Gastrocnemius medialis (tissue), 4 donors: ENCODE measurements around the gene ABHD12B. TPM values are rescaled to one million over a fixed set of nuclear protein-coding genes. Genes with fewer than 3 reads are reported as not detected.

Source experiments
- ATAC-seq, 2 donors: fragments of 150-250 bp; one replicate each; pipeline ENCODE4 v1.9.1; 2016
- DNase-seq, 2 donors: peaks; one replicate each; pipeline ENCODE4 v3.0.0-alpha.2; 2019
- H3K27ac ChIP-seq, 4 donors: fragments of 200-600 bp; sonication (generic); 1 replicate in 1 of 4; 2 replicates in 3 of 4; pipeline ENCODE4 v1.5.1; 2016 to 2018; ENCODE audit warnings: mild to moderate bottlenecking in 2 of 4, moderate library complexity in 1 of 4
- H3K27me3 ChIP-seq, 3 donors: fragments of 200-600 bp; sonication (generic) in 2 of 3; 1 replicate in 1 of 3; 2 replicates in 2 of 3; pipeline versions ENCODE4 v1.5.1 to v1.6.0; 2016 to 2019; ENCODE audit warnings: mild to moderate bottlenecking in 1 of 3, moderate library complexity in 1 of 3
- H3K36me3 ChIP-seq, 2 donors: fragments of 200-600 bp; sonication (generic) in 1 of 2; one replicate each; pipeline ENCODE4 v1.5.1; 2017 to 2018
- H3K4me1 ChIP-seq, 2 donors: fragments of 200-600 bp; sonication (generic) in 1 of 2; one replicate each; pipeline ENCODE4 v1.5.1; 2016 to 2017; ENCODE audit warnings: mild to moderate bottlenecking in 2 of 2
- H3K4me3 ChIP-seq, 4 donors: fragments of 200-600 bp; sonication (generic) in 3 of 4; 1 replicate in 1 of 4; 2 replicates in 3 of 4; pipeline ENCODE4 v1.5.1; 2016 to 2019; ENCODE audit warnings: mild to moderate bottlenecking in 2 of 4
- H3K9me3 ChIP-seq, 3 donors: fragments of 200-600 bp; sonication (generic) in 2 of 3; 1 replicate in 1 of 3; 2 replicates in 2 of 3; pipeline ENCODE4 v1.5.1; 2016 to 2019
- POLR2A ChIP-seq, 2 donors: fragments of 450-650 bp; IDR thresholded peaks; one replicate each; pipeline ENCODE4 v1.6.1; 2017; ENCODE audit warnings: antibody characterized with exemption in 2 of 2, mild to moderate bottlenecking in 2 of 2, moderate library complexity in 2 of 2
- in situ Hi-C, 4 donors: fragments of 200-750 bp; cut with MboI; loops; one replicate each; pipeline versions ENCODE4 v1.15.0 to v1.8.0; 2017; ENCODE audit warnings: low sequenced_read_pairs in 4 of 4
- intact Hi-C: fragments of 100-400 bp; cut with DNase I; formaldehyde crosslinking; loops from one replicate; pipeline ENCODE4 v1.15.1; 2023; ENCODE audit warnings: low total_unique reads
- total RNA-seq, 4 donors: library from RNA; depleted of rRNA; stranded (reverse); fragments of >200 nt; gene quantifications; one replicate each; pipeline versions ENCODE4 v1.1.0 to v1.2.3, GENCODE V29; 2016
- TF ChIP-seq, protein P1 (sequence below), 5 experiments: fragments of 450-650 bp in 3 of 5; fragments of 200-600 bp in 2 of 5; sonication (generic) in 2 of 5; IDR thresholded peaks in 4 of 5; conservative IDR thresholded peaks in 1 of 5; 1 replicate in 4 of 5; 2 replicates in 1 of 5; pipeline ENCODE4 v1.5.1; 2016 to 2019; ENCODE audit warnings: antibody characterized with exemption in 5 of 5, mild to moderate bottlenecking in 3 of 5, moderate library complexity in 3 of 5

Gene ABHD12B
- total RNA-seq, 4 donors from 2014 or later, result not detected

- peaks cover 0 to 4% of the 10 kb centered on the region in 2 donors for H3K36me3 ChIP-seq
- peak in 1 of 2 donors; percentile 41 for ATAC-seq
- no peaks in the 10 kb centered on the region for H3K27me3 ChIP-seq
- no peak overlapping the region for H3K4me3 ChIP-seq
- H3K4me1 ChIP-seq, result no peaks in the 10 kb centered on the region
- DNase-seq, result no peak
- H3K9me3 ChIP-seq, result no peaks in the 10 kb centered on the region
- in situ Hi-C loops (no loop called here), intact Hi-C loops (no loop called here)
- no peak overlapping the region for H3K27ac ChIP-seq
- no peak for TF ChIP-seq POLR2A (IDR thresholded peaks at IDR 0.05)
- TF ChIP-seq, protein P1, sequence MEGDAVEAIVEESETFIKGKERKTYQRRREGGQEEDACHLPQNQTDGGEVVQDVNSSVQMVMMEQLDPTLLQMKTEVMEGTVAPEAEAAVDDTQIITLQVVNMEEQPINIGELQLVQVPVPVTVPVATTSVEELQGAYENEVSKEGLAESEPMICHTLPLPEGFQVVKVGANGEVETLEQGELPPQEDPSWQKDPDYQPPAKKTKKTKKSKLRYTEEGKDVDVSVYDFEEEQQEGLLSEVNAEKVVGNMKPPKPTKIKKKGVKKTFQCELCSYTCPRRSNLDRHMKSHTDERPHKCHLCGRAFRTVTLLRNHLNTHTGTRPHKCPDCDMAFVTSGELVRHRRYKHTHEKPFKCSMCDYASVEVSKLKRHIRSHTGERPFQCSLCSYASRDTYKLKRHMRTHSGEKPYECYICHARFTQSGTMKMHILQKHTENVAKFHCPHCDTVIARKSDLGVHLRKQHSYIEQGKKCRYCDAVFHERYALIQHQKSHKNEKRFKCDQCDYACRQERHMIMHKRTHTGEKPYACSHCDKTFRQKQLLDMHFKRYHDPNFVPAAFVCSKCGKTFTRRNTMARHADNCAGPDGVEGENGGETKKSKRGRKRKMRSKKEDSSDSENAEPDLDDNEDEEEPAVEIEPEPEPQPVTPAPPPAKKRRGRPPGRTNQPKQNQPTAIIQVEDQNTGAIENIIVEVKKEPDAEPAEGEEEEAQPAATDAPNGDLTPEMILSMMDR (IDR thresholded peaks at IDR 0.05 in 4 of 5, conservative IDR thresholded peaks at IDR 0.05 in 1 of 5), result no peak
Observed at GRCh38 chr14:50920482-50921230, 48.8 kb downstream of the ABHD12B start.

DNA sequence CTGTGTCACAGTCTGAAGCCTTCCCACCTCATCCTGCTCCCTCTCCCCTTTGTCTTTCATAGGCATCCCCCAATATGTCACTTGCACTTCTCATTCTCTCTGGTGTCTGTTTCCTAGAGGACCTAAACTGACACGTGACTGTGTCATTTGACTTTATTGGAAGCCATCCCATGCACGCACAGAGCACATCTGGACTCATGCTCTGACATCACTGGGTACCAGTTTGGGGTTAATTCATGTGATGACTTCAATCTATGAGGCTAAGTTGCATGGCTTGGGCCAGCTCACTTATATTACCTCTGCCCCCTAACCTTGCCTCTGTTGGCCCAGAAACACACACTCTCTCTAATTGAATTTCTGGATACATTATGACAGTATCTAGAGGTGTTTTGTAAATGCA lies 51.0 kb downstream of the ABHD12B start:
- no peak for DNase-seq
- no peak for ATAC-seq

DNA sequence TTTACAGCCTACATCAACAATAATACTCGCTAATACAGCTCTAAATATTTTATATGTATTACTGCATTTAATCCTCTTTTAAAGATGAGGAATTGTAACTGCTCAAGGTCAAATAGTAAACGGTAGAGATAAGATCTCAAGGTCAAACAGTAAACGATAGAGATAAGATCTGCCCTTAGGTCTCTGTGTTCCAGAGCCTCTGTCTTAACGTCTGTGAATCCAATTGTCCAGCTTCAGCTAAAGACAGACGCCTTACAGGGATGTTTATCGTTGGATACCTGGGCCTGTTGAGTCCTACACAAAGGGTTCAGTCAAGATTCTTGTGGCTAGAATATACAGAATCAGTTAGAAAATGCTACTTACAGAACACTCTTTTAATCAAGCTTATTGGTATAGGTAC lies 52.4 kb downstream of the ABHD12B start:
- H3K27me3 ChIP-seq, result no peaks in the 10 kb centered on the region
- H3K36me3 ChIP-seq, result no peaks in the 10 kb centered on the region
- TF ChIP-seq, protein P1 (IDR thresholded peaks at IDR 0.05 in 4 of 5, conservative IDR thresholded peaks at IDR 0.05 in 1 of 5), result no peak
- TF ChIP-seq POLR2A (IDR thresholded peaks at IDR 0.05), result no peak
- DNase-seq (no peak), ATAC-seq (no peak)
- no peaks in the 10 kb centered on the region for H3K9me3 ChIP-seq
- H3K27ac ChIP-seq, result no peak overlapping the region
- no peak overlapping the region for H3K4me3 ChIP-seq
- intact Hi-C loops (no loop called here), in situ Hi-C loops (no loop called here)
- H3K4me1 ChIP-seq, result peaks cover 4 to 10% of the 10 kb centered on the region in 2 donors

More for the DNA sequence above, 51.0 kb downstream of the ABHD12B start:
- intact Hi-C loops, result no loop called here
- in situ Hi-C loops, result no loop called here
- TF ChIP-seq, protein P1 (IDR thresholded peaks at IDR 0.05 in 4 of 5, conservative IDR thresholded peaks at IDR 0.05 in 1 of 5), result no peak
- TF ChIP-seq POLR2A (IDR thresholded peaks at IDR 0.05), result no peak
- H3K4me3 ChIP-seq, result no peak overlapping the region
- no peaks in the 10 kb centered on the region for H3K27me3 ChIP-seq
- H3K36me3 ChIP-seq, result no peaks in the 10 kb centered on the region
- H3K27ac ChIP-seq, result no peak overlapping the region
- no peaks in the 10 kb centered on the region for H3K9me3 ChIP-seq
- peaks cover 0 to 4% of the 10 kb centered on the region in 2 donors for H3K4me1 ChIP-seq

GRCh38 chr14:50924843-50925242 lies 53.0 kb downstream of the ABHD12B start:
- DNase-seq, result no peak
- Histone ChIP-seq H3K27me3 (no peaks in the 10 kb centered on the region), H3K27ac (no peak overlapping the region), H3K9me3 (no peaks in the 10 kb centered on the region), H3K4me3 (no peak overlapping the region), H3K4me1 (peaks cover 7 to 16% of the 10 kb centered on the region in 2 donors), H3K36me3 (no peaks in the 10 kb centered on the region)
- TF ChIP-seq, protein P1 (IDR thresholded peaks at IDR 0.05 in 4 of 5, conservative IDR thresholded peaks at IDR 0.05 in 1 of 5), result no peak
- TF ChIP-seq POLR2A (IDR thresholded peaks at IDR 0.05), result no peak
- in situ Hi-C loops, result no loop called here
- no peak for ATAC-seq
- intact Hi-C loops, result no loop called here
